Amniotic epithelial cell (primary cell): Measurements from ENCODE around the gene HES5.

Experiments
- DNase-seq: peaks from one replicate; pipeline ENCODE4 v3.0.0-alpha.2; 2010; ENCODE audit warnings: low read depth

HES5 gene

DNA sequence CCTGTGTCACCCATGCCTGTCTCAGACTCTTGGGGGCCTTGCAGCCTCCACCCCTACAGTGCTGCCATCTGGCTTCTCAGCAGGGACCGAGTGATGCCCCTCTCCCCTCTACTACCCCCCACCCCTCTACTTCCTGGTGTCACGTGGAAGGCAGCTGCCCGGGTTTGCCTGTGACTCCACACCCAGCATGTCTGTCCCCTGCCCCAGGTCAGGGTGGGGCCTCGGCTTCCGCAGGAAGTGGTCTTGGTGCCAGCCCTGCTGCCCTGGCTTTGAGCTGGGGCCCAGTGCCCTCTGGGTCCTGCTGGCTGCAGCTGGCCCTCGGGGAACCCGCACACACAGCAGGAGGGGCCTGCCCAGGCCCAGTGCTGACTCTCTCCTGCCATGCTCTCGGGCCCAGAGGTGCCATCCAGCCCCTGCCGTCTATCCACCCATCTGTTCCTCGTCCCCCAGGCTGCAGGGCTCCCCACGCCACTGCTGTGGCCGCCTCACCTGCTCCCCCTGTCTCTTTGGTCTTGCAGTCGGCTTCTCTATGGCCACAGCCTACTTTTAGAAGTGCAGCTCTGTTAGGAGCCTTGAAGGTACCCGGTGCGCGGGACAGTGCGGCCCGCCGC lies 30.0 kb downstream of the HES5 start:
- DNase-seq, result no peak

DNA sequence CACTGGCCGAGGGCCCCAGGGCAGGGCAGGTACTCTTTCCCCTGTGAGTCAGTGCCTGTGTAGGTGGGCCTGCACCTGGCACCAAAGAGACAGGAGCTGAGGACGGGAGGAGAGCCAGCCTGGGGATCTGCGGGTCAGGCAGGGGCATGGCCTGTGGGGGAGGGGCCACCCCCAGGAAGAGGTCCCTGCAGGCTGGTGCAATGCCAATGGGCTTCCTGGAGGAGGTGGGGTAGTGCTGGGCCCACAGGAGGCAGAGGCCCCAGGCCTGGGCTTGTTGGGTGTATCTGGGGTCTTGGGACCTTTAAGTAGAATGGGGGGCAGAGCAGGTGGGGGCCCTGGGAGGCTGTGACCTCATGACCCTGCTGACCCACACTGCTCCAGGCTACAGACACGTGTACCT lies 30.8 kb downstream of the HES5 start:
- no peak for DNase-seq

DNA sequence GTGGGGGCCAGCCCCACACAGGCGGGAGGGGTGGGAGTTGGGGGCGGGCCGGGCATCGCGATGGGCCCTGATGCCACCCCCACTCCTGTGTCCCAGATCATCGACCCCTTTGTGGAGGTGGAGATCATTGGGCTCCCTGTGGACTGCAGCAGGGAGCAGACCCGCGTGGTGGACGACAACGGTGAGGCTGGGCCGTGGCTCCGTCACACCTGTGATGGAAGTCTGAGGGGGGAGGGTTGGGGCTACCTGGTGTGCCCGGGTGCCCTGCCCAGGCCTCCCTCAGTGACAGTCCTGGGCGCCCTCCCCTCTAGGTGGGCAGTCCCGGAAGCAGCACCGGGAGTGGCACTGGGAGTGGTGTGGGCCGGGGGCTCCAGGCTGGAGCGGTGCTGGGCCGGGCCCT lies 31.4 kb downstream of the HES5 start:
- no peak for DNase-seq

- DNase-seq, result no peak
Observed at GRCh38 chr1:2497891-2498290, 32.2 kb downstream of the HES5 start.

DNA sequence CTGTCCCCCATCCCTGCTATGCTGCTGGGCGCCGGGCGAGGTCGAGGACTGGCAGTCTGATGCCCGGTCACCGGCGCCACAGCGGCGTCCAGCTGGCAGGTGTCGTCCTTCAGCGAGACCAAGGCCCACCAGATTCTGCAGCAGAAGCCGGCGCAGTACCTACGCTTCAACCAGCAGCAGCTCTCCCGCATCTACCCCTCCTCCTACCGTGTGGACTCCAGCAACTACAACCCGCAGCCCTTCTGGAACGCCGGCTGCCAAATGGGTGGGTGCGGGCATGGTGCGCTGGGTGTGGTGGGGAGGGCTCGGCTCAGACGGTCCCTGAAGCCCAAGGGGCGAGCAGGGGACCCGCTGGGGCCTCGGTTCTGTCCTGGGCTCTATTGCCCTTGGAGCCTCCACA lies 33.3 kb downstream of the HES5 start:
- no peak for DNase-seq

GRCh38 chr1:2496087-2496622 lies 33.9 kb downstream of the HES5 start:
- DNase-seq, result no peak

GRCh38 chr1:2495546-2495945 lies 34.5 kb downstream of the HES5 start:
- no peak for DNase-seq

DNA sequence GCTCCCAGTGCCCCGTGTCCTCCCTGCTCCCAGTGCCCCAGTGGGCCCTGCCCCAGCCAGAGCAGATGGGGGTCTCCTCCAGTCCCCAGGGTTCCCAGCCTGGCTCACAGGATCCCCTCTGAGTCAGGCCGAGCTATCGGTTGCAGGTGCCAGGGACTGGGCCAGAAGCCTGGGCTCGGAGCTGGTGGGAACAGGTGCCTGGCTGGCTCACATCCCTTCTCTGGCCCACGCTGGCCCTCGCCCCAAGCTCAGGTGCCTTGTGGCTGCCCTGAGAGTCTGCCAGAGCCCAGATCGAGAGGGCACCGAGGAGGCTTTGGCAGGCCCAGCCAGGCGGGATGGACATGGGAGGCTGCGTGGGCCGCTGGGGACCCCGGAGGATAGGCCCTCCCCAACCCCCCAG lies 35.0 kb downstream of the HES5 start:
- no peak for DNase-seq

- DNase-seq, result peak; percentile 85
Observed at GRCh38 chr1:2494323-2494693, 35.8 kb downstream of the HES5 start.

DNA sequence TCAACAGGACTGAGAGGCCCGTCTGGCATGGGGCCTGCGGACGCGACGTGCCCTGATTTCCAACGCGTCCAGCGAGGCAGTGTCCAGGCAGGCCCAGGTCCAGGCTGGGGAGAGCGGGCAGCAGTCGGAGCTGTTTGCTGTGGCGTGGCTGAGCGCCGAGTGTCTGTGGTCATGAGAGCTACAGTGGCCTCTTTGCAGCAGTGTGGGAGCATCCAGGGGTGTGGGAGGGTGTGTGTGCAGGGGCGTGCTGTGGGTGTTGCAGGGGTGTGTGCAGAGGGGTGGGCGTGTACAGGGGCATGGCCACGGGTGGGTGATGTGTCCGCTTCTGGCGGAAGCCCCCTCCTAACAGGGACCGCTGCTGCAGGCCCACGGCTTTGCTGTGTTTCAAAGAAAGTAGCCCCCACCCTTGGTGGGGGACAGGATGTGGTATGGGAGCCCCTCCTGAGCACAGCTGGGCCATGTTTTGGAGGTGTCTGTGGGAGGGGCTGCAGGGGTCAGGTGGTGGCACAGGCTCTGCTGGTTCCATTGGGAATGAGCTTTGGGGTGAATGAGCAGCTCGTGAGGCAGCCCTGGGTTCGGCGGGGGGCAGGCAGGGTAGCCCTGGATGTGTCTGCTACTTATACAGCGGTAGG lies 36.3 kb downstream of the HES5 start:
- DNase-seq, result peak; percentile 11

- no peak for DNase-seq
Observed at GRCh38 chr1:2493218-2493617, 36.8 kb downstream of the HES5 start.

GRCh38 chr1:2492091-2492490 lies 38.0 kb downstream of the HES5 start:
- no peak for DNase-seq

DNA sequence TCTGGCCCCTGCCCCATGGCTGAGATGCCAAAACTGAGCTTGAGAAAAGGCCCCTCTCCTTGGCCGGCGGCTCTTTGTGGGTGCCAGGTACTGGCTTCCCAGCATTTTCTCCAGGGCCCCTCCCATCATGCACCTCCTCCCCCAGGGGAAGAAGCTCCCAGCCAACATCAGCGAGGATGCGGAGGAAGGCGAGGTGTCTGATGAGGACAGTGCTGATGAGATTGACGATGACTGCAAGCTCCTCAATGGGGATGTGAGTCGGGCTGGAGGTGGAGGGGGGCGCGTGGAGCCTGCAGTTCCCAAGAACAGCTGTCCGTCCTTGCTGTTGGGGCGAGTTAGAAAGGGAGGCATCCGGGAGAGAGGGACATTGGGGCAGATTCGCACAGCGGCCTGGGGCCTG lies 40.4 kb downstream of the HES5 start:
- no peak for DNase-seq

GRCh38 chr1:2488688-2489087 lies 41.4 kb downstream of the HES5 start:
- DNase-seq, result no peak

- DNase-seq, result no peak
Observed at GRCh38 chr1:2486558-2486957, 43.5 kb downstream of the HES5 start.

DNA sequence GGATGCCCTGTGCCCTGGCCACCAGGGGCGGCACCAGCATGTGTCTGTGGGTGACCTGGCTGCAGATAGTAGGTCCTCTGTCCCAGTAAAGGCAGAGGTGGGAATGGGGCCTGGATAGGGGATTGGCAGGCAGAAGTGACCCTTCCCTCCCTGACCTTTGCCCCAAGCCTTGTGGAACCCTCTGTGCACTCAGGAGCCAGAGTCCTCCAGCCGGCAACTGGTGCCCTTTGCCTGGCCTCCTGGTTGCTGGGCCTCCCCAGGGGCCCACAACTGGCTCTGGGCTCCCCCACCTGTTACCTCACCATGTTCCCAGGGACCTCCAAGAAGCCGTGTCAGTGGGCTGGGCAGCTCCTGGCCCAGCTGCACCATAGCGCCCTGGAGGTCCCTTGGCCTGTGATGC lies 44.0 kb downstream of the HES5 start:
- DNase-seq, result no peak

DNA sequence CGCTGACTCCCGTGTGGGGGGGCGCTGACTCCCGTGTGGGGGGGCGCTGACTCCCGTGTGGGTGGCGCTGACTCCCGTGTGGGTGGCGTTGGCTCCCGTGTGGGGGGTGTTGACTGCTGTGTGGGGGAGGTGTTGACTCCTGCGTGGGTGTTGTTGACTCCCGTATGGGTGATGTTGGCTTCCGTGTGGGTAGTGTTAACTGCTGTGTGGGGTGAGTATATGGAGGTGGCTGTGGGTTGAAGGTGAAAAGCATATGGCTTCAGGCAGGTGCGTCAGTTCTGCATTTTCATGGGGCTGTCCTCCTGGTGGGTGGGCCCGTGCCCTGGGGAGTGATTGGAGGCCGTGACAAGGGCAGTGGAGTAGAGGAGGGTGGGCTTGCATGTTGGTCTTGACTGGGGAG lies 46.1 kb downstream of the HES5 start:
- no peak for DNase-seq

DNA sequence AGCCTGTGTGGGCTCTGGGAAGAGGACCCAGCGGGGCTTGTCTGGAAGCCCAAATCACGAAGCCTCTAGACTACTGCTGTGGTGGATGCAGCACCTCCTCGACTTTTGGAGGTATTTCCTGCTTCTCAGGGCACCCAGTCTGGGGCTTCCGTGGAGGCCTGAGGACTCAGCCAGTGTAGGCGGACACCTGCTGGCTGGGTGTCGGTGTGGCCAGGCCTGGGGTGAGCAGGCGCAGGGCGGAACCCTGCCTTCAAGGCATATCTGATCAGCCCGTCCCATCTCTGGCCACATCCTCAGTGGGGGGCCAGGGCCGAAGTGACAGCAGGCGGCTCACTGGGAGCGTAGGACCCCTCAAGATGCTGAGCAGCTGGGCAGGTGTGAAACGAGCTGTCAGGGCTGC lies 47.0 kb downstream of the HES5 start:
- DNase-seq, result no peak

GRCh38 chr1:2482588-2482987 lies 47.5 kb downstream of the HES5 start:
- DNase-seq, result no peak

DNA sequence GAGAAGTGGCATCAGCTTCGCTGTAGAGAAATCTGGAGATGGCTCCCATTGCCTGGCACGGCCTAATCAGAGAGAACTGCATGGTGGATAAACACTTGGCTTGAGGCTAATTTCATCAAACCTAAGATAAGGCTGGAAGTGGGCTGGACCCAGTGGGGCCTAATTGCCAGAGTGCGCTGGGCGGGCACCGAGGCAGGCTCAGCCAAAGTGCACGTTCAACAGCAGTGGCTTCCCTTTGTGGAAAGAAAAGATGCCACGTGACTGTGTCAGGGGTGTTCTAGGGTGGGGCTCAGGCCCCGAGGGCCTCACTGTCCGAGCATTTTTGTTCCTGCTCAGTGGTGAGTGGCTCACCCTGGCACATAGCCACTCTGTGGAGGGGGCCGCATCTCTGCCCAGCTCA lies 48.2 kb downstream of the HES5 start:
- DNase-seq, result no peak

GRCh38 chr1:2480986-2481364 lies 49.1 kb downstream of the HES5 start:
- DNase-seq, result no peak

GRCh38 chr1:2480236-2480985 lies 49.7 kb downstream of the HES5 start:
- no peak for DNase-seq

DNA sequence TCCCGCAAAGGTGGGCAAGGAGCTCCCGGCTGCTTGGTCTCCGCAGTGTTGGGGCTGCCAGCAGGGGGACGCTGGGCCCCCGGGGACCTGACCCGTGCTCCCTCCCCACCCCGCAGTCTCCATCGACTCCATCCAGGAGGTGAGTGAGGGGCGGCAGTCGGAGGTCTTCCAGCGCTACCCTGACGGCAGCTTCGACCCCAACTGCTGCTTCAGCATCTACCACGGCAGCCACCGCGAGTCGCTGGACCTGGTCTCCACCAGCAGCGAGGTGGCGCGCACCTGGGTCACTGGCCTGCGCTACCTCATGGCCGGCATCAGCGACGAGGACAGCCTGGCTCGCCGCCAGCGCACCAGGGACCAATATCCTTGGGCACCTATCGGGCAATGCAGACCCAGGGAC lies 50.4 kb downstream of the HES5 start:
- DNase-seq, result no peak

DNA sequence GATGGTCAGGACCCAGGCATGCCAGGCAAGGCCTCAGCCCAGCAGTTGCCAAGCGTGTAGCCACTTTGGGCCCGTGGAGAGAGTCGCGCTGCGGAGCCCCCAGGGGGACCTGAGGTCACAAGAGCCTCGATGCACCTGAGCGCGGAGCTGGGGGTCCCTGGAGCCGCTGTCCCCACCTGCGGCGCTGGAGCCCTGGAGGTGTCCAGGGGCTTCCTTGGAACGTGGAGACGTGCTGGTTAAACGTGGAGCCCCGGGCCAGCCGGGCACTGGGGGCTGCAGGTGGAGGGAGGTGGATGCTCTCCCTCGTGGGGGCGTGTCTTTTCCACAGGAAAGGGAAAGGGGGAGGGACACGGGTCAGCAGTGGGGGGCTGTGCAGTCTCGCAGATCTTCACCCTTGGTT lies 50.9 kb downstream of the HES5 start:
- no peak for DNase-seq
